Activated CD4-positive, alpha-beta T cell treated with anti-CD3 and anti-CD28 coated beads, Interleukin-2, Interleukin-4, amounts not matched to agents 100 ng/mL and 50 ng/mL, durations not matched to agents 16 hours and 8 hours (primary cell): ENCODE data around the gene CNOT1.
"Not testable (repeated sequence)": the region's sequence is repeated elsewhere in the genome, so short reads cannot be mapped to it uniquely, and the experiment has no call there.

Source experiments
- DNase-seq: peaks from one replicate; pipeline ENCODE4 v3.0.0-alpha.2; 2020; ENCODE audit warnings: low spot score

The CNOT1 gene

GRCh38 chr16:58638148-58639036 lies 8.8 kb upstream of the CNOT1 start:
- no peak for DNase-seq

- not testable (repeated sequence) for DNase-seq
These were observed 7.4 kb upstream of the CNOT1 start for GRCh38 chr16:58637021-58637420.

- DNase-seq: no peak
These were observed 6.8 kb upstream of the CNOT1 start for GRCh38 chr16:58636466-58636865.

- DNase-seq: no peak
These were observed 5.9 kb upstream of the CNOT1 start for GRCh38 chr16:58635502-58635901.

- no peak for DNase-seq
These were observed 4.7 kb upstream of the CNOT1 start for GRCh38 chr16:58634265-58634802.

- DNase-seq: peak; percentile 48
These were observed 537 bp downstream of the CNOT1 start for GRCh38 chr16:58628845-58629732.

- no peak for DNase-seq
These were observed 5.4 kb downstream of the CNOT1 start for GRCh38 chr16:58624209-58624608.

- DNase-seq: no peak
These were observed 9.2 kb downstream of the CNOT1 start for GRCh38 chr16:58620396-58620795.

GRCh38 chr16:58615280-58615679 lies 14.3 kb downstream of the CNOT1 start:
- DNase-seq: peak; percentile 44

GRCh38 chr16:58614860-58615259 lies 14.8 kb downstream of the CNOT1 start:
- DNase-seq: no peak

GRCh38 chr16:58614212-58614611 lies 15.4 kb downstream of the CNOT1 start:
- DNase-seq: peak; percentile 27

GRCh38 chr16:58612965-58613364 lies 16.7 kb downstream of the CNOT1 start:
- not testable (repeated sequence) for DNase-seq

- no peak for DNase-seq
These were observed 21.0 kb downstream of the CNOT1 start for GRCh38 chr16:58608601-58609136.

- no peak for DNase-seq
These were observed 24.1 kb downstream of the CNOT1 start for GRCh38 chr16:58605562-58605961.

- DNase-seq: no peak
These were observed 38.5 kb downstream of the CNOT1 start for GRCh38 chr16:58591083-58591482.

GRCh38 chr16:58589326-58589905 lies 40.2 kb downstream of the CNOT1 start:
- no peak for DNase-seq

- DNase-seq: no peak
These were observed 41.2 kb downstream of the CNOT1 start for GRCh38 chr16:58588406-58588805.

GRCh38 chr16:58586340-58587030 lies 43.1 kb downstream of the CNOT1 start:
- no peak for DNase-seq

GRCh38 chr16:58584831-58585505 lies 44.7 kb downstream of the CNOT1 start:
- no peak for DNase-seq

- DNase-seq: no peak
These were observed 46.5 kb downstream of the CNOT1 start for GRCh38 chr16:58582971-58583765.
